Right renal cortex interstitium (tissue), 3 donors: ENCODE data around the gene CAMK1D. TPM values are rescaled to one million over a fixed set of nuclear protein-coding genes. Genes with fewer than 3 reads are reported as not detected.

Experiments used
- DNase-seq, 3 donors: peaks; one replicate each; pipeline ENCODE4 v3.0.0-alpha.2; 2013; ENCODE audit warnings: low read depth in 3 of 3, low spot score in 2 of 3
- polyA plus RNA-seq, 3 donors: library from polyadenylated mRNA; unstranded; fragments of 120-200 nt; gene quantifications; one replicate each; pipeline ENCODE4 v1.2.1, GENCODE V29; 2013; ENCODE audit not compliant: insufficient read length in 3 of 3

Gene CAMK1D
- polyA plus RNA-seq, 3 donors: 9.9 to 10.7 (median 10.4) TPM

- DNase-seq: no peak
These were observed 288.8 kb downstream of the CAMK1D start for GRCh38 chr10:12638103-12638502.

- no peak for DNase-seq
These were observed 289.4 kb downstream of the CAMK1D start for GRCh38 chr10:12638781-12639180.

- DNase-seq: no peak
These were observed 290.9 kb downstream of the CAMK1D start for GRCh38 chr10:12639996-12640944.

- DNase-seq: no peak
These were observed 292.7 kb downstream of the CAMK1D start for GRCh38 chr10:12642036-12642435.

GRCh38 chr10:12643279-12643678, 293.9 kb downstream of the CAMK1D start:
- DNase-seq: no peak

- no peak for DNase-seq
These were observed 295.2 kb downstream of the CAMK1D start for GRCh38 chr10:12644380-12645144.

GRCh38 chr10:12645449-12645848, 296.1 kb downstream of the CAMK1D start:
- no peak for DNase-seq

- no peak for DNase-seq
These were observed 299.8 kb downstream of the CAMK1D start for GRCh38 chr10:12649012-12649584.

- no peak for DNase-seq
These were observed 300.8 kb downstream of the CAMK1D start for GRCh38 chr10:12650122-12650521.

- DNase-seq: no peak
These were observed 301.4 kb downstream of the CAMK1D start for GRCh38 chr10:12650538-12651298.

GRCh38 chr10:12655940-12656339, 306.6 kb downstream of the CAMK1D start:
- no peak for DNase-seq

- no peak for DNase-seq
These were observed 307.3 kb downstream of the CAMK1D start for GRCh38 chr10:12656518-12657142.

GRCh38 chr10:12657489-12657888, 308.1 kb downstream of the CAMK1D start:
- DNase-seq: no peak

- DNase-seq: no peak
These were observed 309.2 kb downstream of the CAMK1D start for GRCh38 chr10:12658526-12658925.

GRCh38 chr10:12659706-12660105, 310.4 kb downstream of the CAMK1D start:
- no peak for DNase-seq

- DNase-seq: no peak
These were observed 311.5 kb downstream of the CAMK1D start for GRCh38 chr10:12660812-12661211.

GRCh38 chr10:12661671-12662070, 312.3 kb downstream of the CAMK1D start:
- no peak for DNase-seq

GRCh38 chr10:12663863-12664262, 314.5 kb downstream of the CAMK1D start:
- DNase-seq: no peak

GRCh38 chr10:12665501-12665900, 316.2 kb downstream of the CAMK1D start:
- DNase-seq: no peak

- no peak for DNase-seq
These were observed 317.7 kb downstream of the CAMK1D start for GRCh38 chr10:12667052-12667451.
